VCaP (cell line): Measurements from ENCODE around the gene IGSF9.

Experiments used
- H3K27ac ChIP-seq: fragments of 450-650 bp; 2 replicates; pipeline ENCODE4 v1.5.1; 2017
- CTCF ChIP-seq: fragments of 450-650 bp; conservative IDR thresholded peaks from 2 replicates; pipeline ENCODE4 v1.5.1; 2017; ENCODE audit warnings: mild to moderate bottlenecking, moderate library complexity

The IGSF9 gene

GRCh38 chr1:159973350-159973940 is 28.0 kb upstream of the IGSF9 start:
- no peak for TF ChIP-seq CTCF
- no peak overlapping the region for H3K27ac ChIP-seq

DNA sequence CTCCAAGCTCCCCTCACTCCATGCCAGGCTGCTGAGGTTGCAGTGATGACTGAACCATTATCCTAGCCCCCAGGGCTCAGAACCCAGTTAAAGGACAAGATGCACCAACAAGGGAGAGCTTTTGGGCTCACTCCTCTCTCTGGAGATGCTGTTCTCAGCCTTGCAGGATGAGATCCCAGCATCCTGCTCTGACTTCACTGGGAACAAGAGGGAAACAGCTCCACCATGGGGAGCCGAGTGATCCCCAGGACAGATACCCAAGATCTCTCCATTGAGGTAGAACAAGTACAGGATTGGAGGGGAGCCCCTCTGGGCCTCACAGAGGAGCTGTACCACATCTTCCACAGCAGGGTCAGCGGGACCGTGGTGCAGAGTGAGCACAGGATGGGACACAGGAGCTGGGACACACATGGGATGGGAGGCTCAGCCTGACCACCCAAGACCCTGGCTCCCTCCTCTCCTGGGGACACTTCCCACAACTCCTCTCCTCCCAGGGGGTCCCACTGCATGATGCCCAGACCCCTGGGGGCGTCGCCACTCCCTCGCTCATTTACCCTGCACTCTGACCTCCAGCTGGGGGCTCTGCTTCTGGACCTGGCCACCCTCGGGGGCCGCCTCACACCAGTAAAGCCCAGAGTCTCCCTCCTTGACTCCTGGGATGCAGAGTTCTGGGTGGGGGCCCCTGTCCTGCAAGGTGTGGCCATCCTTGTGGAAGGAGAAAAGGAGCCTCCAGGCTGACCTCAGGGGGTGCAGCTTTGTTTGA is 27.2 kb upstream of the IGSF9 start:
- TF ChIP-seq CTCF = no peak
- H3K27ac ChIP-seq = no peak overlapping the region

GRCh38 chr1:159970932-159971342 is 25.5 kb upstream of the IGSF9 start:
- no peak for TF ChIP-seq CTCF
- no peak overlapping the region for H3K27ac ChIP-seq

- TF ChIP-seq CTCF = no peak
- no peak overlapping the region for H3K27ac ChIP-seq
These were observed 23.5 kb upstream of the IGSF9 start for GRCh38 chr1:159968901-159969300.

- TF ChIP-seq CTCF = no peak
These were observed 19.9 kb upstream of the IGSF9 start for GRCh38 chr1:159965263-159965662.

DNA sequence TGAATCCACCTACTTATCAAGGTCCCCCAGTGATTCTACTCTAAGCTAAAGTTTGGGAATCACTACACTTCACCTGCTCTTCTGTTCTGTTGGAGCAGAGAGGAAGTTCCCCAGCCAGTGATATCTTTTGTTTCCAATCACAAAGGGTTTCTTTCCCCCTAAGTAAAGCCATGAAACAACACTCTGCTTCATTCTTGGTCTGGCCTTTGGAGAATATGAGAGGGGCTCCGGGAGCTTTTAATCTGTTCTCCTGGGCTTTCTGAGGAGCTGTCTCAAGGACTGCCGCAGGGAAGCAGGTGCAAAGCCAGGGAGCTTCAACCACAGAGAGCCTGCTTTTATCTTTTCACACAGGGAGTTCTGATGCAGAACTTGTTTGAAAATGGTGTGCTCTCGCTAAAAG is 18.7 kb upstream of the IGSF9 start:
- TF ChIP-seq CTCF = no peak
- H3K27ac ChIP-seq = no peak overlapping the region

More at GRCh38 chr1:159965263-159965662, 19.9 kb upstream of the IGSF9 start:
- H3K27ac ChIP-seq = no peak overlapping the region

DNA sequence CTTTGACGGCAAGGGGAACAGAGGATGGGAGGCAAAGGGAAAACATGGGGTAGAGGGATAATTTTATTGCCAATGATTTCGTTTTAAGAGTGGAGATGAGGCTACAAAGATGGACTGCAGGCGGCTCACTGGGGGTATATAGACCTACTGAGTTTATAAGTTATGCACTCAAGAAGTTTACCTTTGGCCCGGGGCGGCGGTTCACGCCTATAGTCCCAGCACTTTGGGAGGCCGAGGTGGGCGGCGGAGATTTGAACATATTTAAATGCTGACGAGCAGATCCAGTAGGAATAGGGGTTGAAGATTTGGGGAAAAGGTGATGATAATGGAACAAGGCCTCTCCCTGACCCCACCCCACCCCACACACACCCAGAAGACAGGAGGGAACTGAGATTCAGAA is 16.8 kb upstream of the IGSF9 start:
- TF ChIP-seq CTCF = no peak
- H3K27ac ChIP-seq = no peak overlapping the region
